ENCODE measurements around the gene PRX.
A peak's percentile ranks its signal among the peaks of the same experiment; 100 is the strongest.

DNA sequence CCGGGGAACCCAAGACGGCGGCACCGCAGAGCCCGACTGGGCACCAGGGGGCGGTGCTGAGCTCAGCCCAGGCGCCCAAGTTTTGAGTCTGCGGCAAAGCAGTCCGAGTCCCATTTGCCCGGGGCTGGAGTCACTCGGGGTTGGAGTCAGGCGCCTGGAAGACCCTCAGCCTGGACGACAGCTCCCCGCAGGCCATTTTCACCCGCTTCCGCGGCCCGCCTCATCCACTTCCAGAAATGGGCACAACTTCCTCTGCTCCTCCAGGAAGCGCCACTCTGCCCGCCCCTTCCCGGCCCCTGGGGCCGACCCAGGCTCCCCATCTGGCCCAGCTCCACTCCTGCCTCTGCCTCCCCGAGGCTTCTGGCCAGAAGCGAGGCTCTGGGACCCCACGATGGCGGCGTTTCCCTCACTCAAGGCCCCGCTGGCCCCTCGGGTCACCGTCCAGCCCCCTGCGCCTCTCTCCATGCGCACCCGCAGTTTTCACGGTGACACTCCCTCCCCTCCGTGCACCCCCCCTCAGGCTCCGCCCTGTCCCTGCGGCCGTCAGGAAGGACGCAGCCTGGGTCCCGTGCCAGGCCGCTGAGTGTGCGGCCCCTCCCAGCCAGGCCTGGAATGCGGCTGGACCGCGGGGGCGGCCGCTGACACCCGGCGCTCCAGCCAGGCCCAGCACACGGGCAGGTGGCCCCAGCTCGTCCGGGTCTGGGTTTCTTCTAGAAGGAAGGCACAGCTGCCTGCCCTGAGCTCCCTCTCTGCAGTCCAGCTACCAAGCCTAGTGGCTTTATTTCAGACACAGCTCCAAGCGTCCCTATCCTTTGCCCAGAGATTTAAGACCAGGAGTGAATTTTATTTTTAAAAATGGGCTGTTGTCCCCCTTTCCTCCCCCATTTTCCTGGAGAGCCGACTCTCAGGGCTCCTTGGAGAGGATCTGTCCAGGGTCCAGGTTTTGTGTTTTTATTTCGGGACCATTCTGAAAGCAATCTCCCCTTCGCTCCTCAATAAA lies 7.9 kb upstream of the PRX start:
- TF ChIP-seq, protein P1, sequence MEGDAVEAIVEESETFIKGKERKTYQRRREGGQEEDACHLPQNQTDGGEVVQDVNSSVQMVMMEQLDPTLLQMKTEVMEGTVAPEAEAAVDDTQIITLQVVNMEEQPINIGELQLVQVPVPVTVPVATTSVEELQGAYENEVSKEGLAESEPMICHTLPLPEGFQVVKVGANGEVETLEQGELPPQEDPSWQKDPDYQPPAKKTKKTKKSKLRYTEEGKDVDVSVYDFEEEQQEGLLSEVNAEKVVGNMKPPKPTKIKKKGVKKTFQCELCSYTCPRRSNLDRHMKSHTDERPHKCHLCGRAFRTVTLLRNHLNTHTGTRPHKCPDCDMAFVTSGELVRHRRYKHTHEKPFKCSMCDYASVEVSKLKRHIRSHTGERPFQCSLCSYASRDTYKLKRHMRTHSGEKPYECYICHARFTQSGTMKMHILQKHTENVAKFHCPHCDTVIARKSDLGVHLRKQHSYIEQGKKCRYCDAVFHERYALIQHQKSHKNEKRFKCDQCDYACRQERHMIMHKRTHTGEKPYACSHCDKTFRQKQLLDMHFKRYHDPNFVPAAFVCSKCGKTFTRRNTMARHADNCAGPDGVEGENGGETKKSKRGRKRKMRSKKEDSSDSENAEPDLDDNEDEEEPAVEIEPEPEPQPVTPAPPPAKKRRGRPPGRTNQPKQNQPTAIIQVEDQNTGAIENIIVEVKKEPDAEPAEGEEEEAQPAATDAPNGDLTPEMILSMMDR (conservative IDR thresholded peaks at IDR 0.05; ENCODE audit: low read depth, low read length), result peak; percentile 81
- no peak for TF ChIP-seq EZH2phosphoT487 (IDR thresholded peaks at IDR 0.05; ENCODE audit: borderline replicate concordance, low read length)
